Measurements from ENCODE around the gene CENPX. TPM values are rescaled to one million over a fixed set of nuclear protein-coding genes. Genes with fewer than 3 reads are reported as not detected.
A peak's percentile ranks its signal among the peaks of the same experiment; 100 is the strongest.

Gene CENPX
- total and polyA plus RNA-seq, 2 of the 13 experiments (the other 11 are each of a cell fraction or from before 2014, with no cell fraction given): 92.7 to 170 TPM

DNA sequence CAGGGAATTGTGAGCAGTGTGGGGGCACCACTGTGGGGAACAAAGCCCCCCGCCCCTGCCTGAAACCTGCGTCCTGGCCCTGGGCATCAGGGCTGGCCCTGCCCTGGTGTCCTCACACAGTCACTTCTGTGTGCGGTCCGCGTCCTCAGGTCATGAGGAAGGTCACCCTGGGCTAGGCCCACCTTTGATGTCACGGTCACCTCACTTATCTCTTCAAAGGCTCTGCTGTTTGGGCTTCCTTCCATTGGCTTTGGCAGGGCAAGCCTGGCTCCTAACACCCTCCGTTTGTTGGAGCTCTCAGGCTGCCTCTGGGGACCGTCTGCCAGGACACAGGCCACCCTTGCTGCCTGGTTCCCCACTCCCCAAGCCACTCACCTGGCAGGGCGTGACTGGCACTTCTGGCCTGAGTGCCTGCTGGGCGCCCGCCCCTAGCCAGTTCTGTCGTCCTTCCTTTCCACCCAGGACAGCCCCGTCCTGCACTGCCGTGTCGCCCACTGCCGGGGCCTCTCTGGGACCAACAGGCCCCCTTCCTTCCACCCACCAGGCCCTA is 8.8 kb downstream of the CENPX start (continued):
- TF ChIP-seq, protein P1, sequence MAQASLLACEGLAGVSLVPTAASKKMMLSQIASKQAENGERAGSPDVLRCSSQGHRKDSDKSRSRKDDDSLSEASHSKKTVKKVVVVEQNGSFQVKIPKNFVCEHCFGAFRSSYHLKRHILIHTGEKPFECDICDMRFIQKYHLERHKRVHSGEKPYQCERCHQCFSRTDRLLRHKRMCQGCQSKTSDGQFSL (CRISPR knock-in tag; IDR thresholded peaks at IDR 0.05): no peak
- TF ChIP-seq ZNF784 (CRISPR knock-in tag; IDR thresholded peaks at IDR 0.05; ENCODE audit: borderline replicate concordance) (no peak), CAMTA2 (CRISPR knock-in tag; IDR thresholded peaks at IDR 0.05; ENCODE audit: borderline replicate concordance) (no peak), GRHL1 (CRISPR knock-in tag; conservative IDR thresholded peaks at IDR 0.05) (no peak), ATF7-NPFF (CRISPR knock-in tag; IDR thresholded peaks at IDR 0.05; ENCODE audit: low read depth) (no peak), RFXANK (CRISPR knock-in tag; IDR thresholded peaks at IDR 0.05) (no peak), KAT2B (IDR thresholded peaks at IDR 0.05; ENCODE audit: borderline replicate concordance, low read depth, low read length) (no peak), ZNF530 (CRISPR knock-in tag; IDR thresholded peaks at IDR 0.05; ENCODE audit: low read depth) (no peak), ZNF274 (CRISPR knock-in tag; IDR thresholded peaks at IDR 0.05) (no peak), AGO2 (optimal IDR thresholded peaks at IDR 0.05; ENCODE audit: low read depth, low read length) (no peak), IRX3 (CRISPR knock-in tag; IDR thresholded peaks at IDR 0.05; ENCODE audit: borderline replicate concordance, low read depth) (no peak), ZSCAN20 (CRISPR knock-in tag; IDR thresholded peaks at IDR 0.05; ENCODE audit: borderline replicate concordance) (no peak), ZNF496 (CRISPR knock-in tag; IDR thresholded peaks at IDR 0.05; ENCODE audit: insufficient replicate concordance) (no peak), ZNF460 (CRISPR knock-in tag; IDR thresholded peaks at IDR 0.05; ENCODE audit: borderline replicate concordance) (no peak), NFE2 (CRISPR knock-in tag; IDR thresholded peaks at IDR 0.05) (no peak), NFIC (IDR thresholded peaks at IDR 0.05; ENCODE audit: low read length) (no peak), ZNF431 (CRISPR knock-in tag; IDR thresholded peaks at IDR 0.05; ENCODE audit: borderline replicate concordance, low read depth) (no peak)
- TF ChIP-seq, protein P2, sequence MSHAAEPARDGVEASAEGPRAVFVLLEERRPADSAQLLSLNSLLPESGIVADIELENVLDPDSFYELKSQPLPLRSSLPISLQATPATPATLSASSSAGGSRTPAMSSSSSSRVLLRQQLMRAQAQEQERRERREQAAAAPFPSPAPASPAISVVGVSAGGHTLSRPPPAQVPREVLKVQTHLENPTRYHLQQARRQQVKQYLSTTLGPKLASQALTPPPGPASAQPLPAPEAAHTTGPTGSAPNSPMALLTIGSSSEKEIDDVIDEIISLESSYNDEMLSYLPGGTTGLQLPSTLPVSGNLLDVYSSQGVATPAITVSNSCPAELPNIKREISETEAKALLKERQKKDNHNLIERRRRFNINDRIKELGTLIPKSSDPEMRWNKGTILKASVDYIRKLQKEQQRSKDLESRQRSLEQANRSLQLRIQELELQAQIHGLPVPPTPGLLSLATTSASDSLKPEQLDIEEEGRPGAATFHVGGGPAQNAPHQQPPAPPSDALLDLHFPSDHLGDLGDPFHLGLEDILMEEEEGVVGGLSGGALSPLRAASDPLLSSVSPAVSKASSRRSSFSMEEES (CRISPR knock-in tag; IDR thresholded peaks at IDR 0.05): no peak
- TF ChIP-seq, protein P3, sequence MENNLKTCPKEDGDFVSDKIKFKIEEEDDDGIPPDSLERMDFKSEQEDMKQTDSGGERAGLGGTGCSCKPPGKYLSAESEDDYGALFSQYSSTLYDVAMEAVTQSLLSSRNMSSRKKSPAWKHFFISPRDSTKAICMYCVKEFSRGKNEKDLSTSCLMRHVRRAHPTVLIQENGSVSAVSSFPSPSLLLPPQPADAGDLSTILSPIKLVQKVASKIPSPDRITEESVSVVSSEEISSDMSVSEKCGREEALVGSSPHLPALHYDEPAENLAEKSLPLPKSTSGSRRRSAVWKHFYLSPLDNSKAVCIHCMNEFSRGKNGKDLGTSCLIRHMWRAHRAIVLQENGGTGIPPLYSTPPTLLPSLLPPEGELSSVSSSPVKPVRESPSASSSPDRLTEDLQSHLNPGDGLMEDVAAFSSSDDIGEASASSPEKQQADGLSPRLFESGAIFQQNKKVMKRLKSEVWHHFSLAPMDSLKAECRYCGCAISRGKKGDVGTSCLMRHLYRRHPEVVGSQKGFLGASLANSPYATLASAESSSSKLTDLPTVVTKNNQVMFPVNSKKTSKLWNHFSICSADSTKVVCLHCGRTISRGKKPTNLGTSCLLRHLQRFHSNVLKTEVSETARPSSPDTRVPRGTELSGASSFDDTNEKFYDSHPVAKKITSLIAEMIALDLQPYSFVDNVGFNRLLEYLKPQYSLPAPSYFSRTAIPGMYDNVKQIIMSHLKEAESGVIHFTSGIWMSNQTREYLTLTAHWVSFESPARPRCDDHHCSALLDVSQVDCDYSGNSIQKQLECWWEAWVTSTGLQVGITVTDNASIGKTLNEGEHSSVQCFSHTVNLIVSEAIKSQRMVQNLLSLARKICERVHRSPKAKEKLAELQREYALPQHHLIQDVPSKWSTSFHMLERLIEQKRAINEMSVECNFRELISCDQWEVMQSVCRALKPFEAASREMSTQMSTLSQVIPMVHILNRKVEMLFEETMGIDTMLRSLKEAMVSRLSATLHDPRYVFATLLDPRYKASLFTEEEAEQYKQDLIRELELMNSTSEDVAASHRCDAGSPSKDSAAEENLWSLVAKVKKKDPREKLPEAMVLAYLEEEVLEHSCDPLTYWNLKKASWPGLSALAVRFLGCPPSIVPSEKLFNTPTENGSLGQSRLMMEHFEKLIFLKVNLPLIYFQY (CRISPR knock-in tag; IDR thresholded peaks at IDR 0.05; ENCODE audit: borderline replicate concordance): no peak
- TF ChIP-seq, protein P4, sequence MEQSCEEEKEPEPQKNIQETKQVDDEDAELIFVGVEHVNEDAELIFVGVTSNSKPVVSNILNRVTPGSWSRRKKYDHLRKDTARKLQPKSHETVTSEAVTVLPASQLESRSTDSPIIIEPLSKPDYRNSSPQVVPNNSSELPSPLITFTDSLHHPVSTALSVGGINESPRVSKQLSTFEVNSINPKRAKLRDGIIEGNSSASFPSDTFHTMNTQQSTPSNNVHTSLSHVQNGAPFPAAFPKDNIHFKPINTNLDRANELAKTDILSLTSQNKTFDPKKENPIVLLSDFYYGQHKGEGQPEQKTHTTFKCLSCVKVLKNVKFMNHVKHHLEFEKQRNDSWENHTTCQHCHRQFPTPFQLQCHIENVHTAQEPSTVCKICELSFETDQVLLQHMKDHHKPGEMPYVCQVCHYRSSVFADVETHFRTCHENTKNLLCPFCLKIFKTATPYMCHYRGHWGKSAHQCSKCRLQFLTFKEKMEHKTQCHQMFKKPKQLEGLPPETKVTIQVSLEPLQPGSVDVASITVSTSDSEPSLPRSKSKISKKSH (CRISPR knock-in tag; IDR thresholded peaks at IDR 0.05; ENCODE audit: borderline replicate concordance): 0 out of 2 replicates have a peak, but pooled peaks have one; percentile 22

Data from HepG2 (cell line).